Astrocyte of the spinal cord (primary cell): ENCODE measurements around the gene ZNF791.

Experiments
- DNase-seq: peaks from one replicate; pipeline ENCODE4 v3.0.0; 2011; ENCODE audit warnings: low read depth, low spot score
- H3K4me3 ChIP-seq: 2 replicates; pipeline ENCODE4 v1.5.1; 2011; ENCODE audit warnings: low read depth, mild to moderate bottlenecking, low read length, moderate library complexity
- CTCF ChIP-seq: IDR thresholded peaks from 2 replicates; pipeline ENCODE4 v1.5.1; 2012; ENCODE audit warnings: low read depth, mild to moderate bottlenecking, low read length, inconsistent platforms
- in situ Hi-C: cut with HindIII; loops from 2 replicates; pipeline ENCODE4 v1.10.0; 2017; ENCODE audit warnings: low sequenced_read_pairs

Gene ZNF791

GRCh38 chr19:12628040-12629022 is 17.6 kb downstream of the ZNF791 start:
- TF ChIP-seq CTCF = no peak
- in situ Hi-C loops = no loop called here
- peak; percentile 30 for DNase-seq
- no peak overlapping the region for H3K4me3 ChIP-seq

GRCh38 chr19:12629215-12629614 is 18.5 kb downstream of the ZNF791 start:
- DNase-seq = no peak
- TF ChIP-seq CTCF = no peak
- no peak overlapping the region for H3K4me3 ChIP-seq
- in situ Hi-C loops = no loop called here

- TF ChIP-seq CTCF = no peak
- no peak for DNase-seq
- no peak overlapping the region for H3K4me3 ChIP-seq
- in situ Hi-C loops = no loop called here
Observed at GRCh38 chr19:12636631-12637030, 25.9 kb downstream of the ZNF791 start.

GRCh38 chr19:12638611-12639182 is 28.0 kb downstream of the ZNF791 start:
- no peak for DNase-seq
- in situ Hi-C loops = no loop called here
- no peak for TF ChIP-seq CTCF
- H3K4me3 ChIP-seq = no peak overlapping the region

GRCh38 chr19:12639901-12640613 is 29.3 kb downstream of the ZNF791 start:
- peak; percentile 71 for DNase-seq
- peak; percentile 76 for TF ChIP-seq CTCF
- in situ Hi-C loops = no loop called here
- H3K4me3 ChIP-seq = no peak overlapping the region

GRCh38 chr19:12641456-12641855 is 30.7 kb downstream of the ZNF791 start:
- in situ Hi-C loops = no loop called here
- DNase-seq = no peak
- TF ChIP-seq CTCF = no peak
- no peak overlapping the region for H3K4me3 ChIP-seq
